Panc1 (cell line): Measurements from ENCODE around the gene TMEM182. TPM values are rescaled to one million over a fixed set of nuclear protein-coding genes. Genes with fewer than 3 reads are reported as not detected.

Source experiments
- ATAC-seq: fragments of 200-7000 bp; cut with Tn5 transposase; 2 replicates; pipeline ENCODE4 v1.9.1; 2020; ENCODE audit warnings: mild to moderate bottlenecking, moderate library complexity
- BruUV-seq: library from RNA; stranded (reverse); fragments of 400-500 nt; replicated peaks from 2 replicates; lab custom pipeline; 2021; lab: Mats Ljungman, UMichigan
- CTCF ChIA-PET: fragments of 300-600 bp; sonication (Branson Sonifier 250); formaldehyde crosslinking; loops from one replicate; lab custom pipeline; 2022; ENCODE audit warnings: antibody characterized with exemption; lab: Charles Lee
- POLR2A ChIA-PET: fragments of 300-600 bp; sonication (Branson Sonifier 250); formaldehyde crosslinking; loops from one replicate; lab custom pipeline; 2022; ENCODE audit warnings: antibody characterized with exemption; lab: Charles Lee
- DNase-seq: peaks from one replicate; pipeline ENCODE4 v3.0.0-alpha.2; 2010; ENCODE audit warnings: low read depth, low spot score
- H3K27ac ChIP-seq: 2 replicates; pipeline ENCODE4 v1.5.1; 2011; ENCODE audit warnings: mild to moderate bottlenecking, low read length, inconsistent platforms
- H3K27me3 ChIP-seq: fragments of 200-500 bp; sonication (Bioruptor generic); 2 replicates; pipeline ENCODE4 v1.6.0; 2014; ENCODE audit warnings: low read length, inconsistent platforms; ENCODE audit not compliant: control insufficient read depth, insufficient read depth
- H3K36me3 ChIP-seq: fragments of 200-500 bp; sonication (Bioruptor generic); 2 replicates; pipeline ENCODE4 v1.5.1; 2014; ENCODE audit warnings: inconsistent platforms, mild to moderate bottlenecking, low read length, moderate library complexity; ENCODE audit not compliant: control insufficient read depth, insufficient read depth
- H3K4me1 ChIP-seq: 2 replicates; pipeline ENCODE4 v1.5.1; 2011; ENCODE audit warnings: inconsistent platforms, mild to moderate bottlenecking, low read length, moderate library complexity; ENCODE audit not compliant: control insufficient read depth, insufficient read depth
- H3K4me3 ChIP-seq, 2 experiments: 2 replicates each; pipeline ENCODE4 v1.5.1; 2011 to 2012; ENCODE audit warnings: low read depth in 2 of 2, low read length in 2 of 2, mild to moderate bottlenecking in 2 of 2, inconsistent platforms in 1 of 2, moderate library complexity in 1 of 2
- H3K9me3 ChIP-seq: fragments of 200-500 bp; sonication (Bioruptor generic); 2 replicates; pipeline ENCODE4 v1.5.1; 2014; ENCODE audit warnings: low read depth, mild to moderate bottlenecking, inconsistent platforms, low read length, moderate library complexity; ENCODE audit not compliant: control insufficient read depth, insufficient read depth
- CTCF ChIP-seq: fragments of 450-650 bp; IDR thresholded peaks from 2 replicates; pipeline ENCODE4 v1.5.1; 2017; ENCODE audit warnings: mild to moderate bottlenecking
- REST ChIP-seq, 2 experiments: IDR thresholded peaks; 2 replicates each; pipeline ENCODE4 v1.6.1; 2011 to 2012; ENCODE audit warnings: low read depth in 2 of 2, control low read depth in 1 of 2, low read length in 1 of 2, mild to moderate bottlenecking in 1 of 2, moderate library complexity in 1 of 2; ENCODE audit not compliant: insufficient read depth in 1 of 2
- SIN3A ChIP-seq: IDR thresholded peaks from 2 replicates; pipeline ENCODE4 v1.6.1; 2012; ENCODE audit warnings: low read depth, mild to moderate bottlenecking, low read length, moderate library complexity, borderline replicate concordance; ENCODE audit not compliant: insufficient read depth
- TCF7L2 ChIP-seq: IDR thresholded peaks from 2 replicates; pipeline ENCODE4 v1.6.1; 2011; ENCODE audit warnings: mild to moderate bottlenecking, low read depth, low read length, inconsistent platforms
- in situ Hi-C: cut with HindIII; loops from 2 replicates; pipeline ENCODE4 v1.10.0; 2016; ENCODE audit warnings: low sequenced_read_pairs, low pct_unique_long_range_greater_than_20kb
- intact Hi-C: fragments of 100-400 bp; cut with micrococcal nuclease; formaldehyde crosslinking; loops from one replicate; pipeline ENCODE4 v1.10.0; 2022; ENCODE audit not compliant: unreplicated experiment
- total RNA-seq: library from RNA; stranded (reverse); gene quantifications from one replicate; pipeline ENCODE4 v1.2.1, GENCODE V29; 2021; ENCODE audit not compliant: unreplicated experiment

TMEM182 gene
- total RNA-seq, 1 experiment from 2014 or later: 6.2 TPM

DNA sequence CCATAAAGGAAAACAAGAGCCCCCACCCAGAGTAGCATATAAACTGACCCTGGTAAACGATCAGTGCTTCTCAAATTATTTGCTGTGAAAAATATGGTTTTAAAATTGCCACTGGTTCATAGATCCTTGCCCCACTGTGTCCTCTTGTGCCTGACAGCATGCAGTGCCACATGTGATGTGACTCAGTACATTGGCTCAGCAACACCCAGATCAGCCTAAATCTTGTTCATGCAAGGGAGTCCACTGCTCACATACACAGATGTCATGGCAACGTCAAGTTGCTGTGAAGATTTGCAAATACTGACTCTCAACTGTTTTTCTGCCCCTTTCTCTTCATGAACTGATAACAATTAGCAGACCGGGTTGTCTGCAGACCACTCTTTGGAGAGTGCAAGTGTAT is 91.0 kb downstream of the TMEM182 start:
- ChIA-PET CTCF (no interaction called here), POLR2A (no interaction called here)
- 0 out of 2 replicates have a peak, but pooled peaks cover under 1% of the 10 kb centered on the region for H3K9me3 ChIP-seq
- no TSS peak for BruUV-seq
- in situ Hi-C loops: no loop called here
- no peaks in the 10 kb centered on the region for H3K36me3 ChIP-seq
- DNase-seq (no peak), ATAC-seq (no peak)
- intact Hi-C loops: no loop called here
- no peak overlapping the region for H3K4me3 ChIP-seq
- no peaks in the 10 kb centered on the region for H3K27me3 ChIP-seq
- H3K4me1 ChIP-seq: no peaks in the 10 kb centered on the region
- H3K27ac ChIP-seq: no peak overlapping the region
- TF ChIP-seq CTCF (no peak), SIN3A (no peak), TCF7L2 (no peak), REST (IDR thresholded peaks at IDR 0.05; ENCODE audit: insufficient read depth in 1 of 2, low read depth in 2 of 2, low read length in 1 of 2) (no peak)

Other genes with a start within 250 kb of the TMEM182 start
- 4.1 TPM for gene SLC9A2, start 142.5 kb upstream of the TMEM182 start, total RNA-seq